COR-L47 (cell line): ENCODE data around the gene LASP1NB.
"Not testable (repeated sequence)": the region's sequence is repeated elsewhere in the genome, so short reads cannot be mapped to it uniquely, and the experiment has no call there.

Experiments
- DNase-seq: peaks from one replicate; lab custom pipeline; 2025; lab: John Stamatoyannopoulos, UW

Gene LASP1NB

DNA sequence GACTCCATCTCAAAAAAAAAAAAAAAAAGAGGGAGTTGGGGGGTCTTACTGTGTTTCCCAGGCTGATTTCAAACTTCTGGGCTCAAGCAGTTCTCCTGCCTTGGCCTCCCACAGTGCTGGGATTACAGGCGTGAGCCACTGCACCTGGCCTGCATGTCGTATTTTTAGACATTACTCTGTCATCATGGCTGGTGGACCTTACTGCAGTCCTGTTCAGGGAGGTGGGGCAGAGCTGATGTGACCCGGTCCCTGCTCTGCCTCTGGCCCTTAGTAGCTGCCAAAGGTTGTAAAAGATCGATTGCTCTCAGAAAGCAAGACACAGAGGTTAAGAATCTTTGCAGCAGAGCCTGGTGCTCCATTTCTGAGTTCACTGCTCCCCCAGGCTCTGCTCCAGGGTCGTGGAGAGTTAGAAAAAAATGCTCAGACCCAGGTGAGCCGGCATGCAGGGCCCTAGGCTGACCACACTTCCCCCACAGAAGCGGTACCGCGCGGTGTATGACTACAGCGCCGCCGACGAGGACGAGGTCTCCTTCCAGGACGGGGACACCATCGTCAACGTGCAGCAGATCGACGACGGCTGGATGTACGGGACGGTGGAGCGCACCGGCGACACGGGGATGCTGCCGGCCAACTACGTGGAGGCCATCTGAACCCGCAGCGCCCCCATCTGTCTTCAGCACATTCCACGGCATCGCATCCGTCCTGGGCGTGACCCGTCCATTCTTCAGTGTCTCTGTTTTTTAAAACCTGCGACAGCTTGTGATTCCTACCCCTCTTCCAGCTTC, 7.1 kb upstream of the LASP1NB start:
- no peak for DNase-seq

GRCh38 chr17:38918916-38919315, 6.5 kb upstream of the LASP1NB start:
- DNase-seq, result no peak

DNA sequence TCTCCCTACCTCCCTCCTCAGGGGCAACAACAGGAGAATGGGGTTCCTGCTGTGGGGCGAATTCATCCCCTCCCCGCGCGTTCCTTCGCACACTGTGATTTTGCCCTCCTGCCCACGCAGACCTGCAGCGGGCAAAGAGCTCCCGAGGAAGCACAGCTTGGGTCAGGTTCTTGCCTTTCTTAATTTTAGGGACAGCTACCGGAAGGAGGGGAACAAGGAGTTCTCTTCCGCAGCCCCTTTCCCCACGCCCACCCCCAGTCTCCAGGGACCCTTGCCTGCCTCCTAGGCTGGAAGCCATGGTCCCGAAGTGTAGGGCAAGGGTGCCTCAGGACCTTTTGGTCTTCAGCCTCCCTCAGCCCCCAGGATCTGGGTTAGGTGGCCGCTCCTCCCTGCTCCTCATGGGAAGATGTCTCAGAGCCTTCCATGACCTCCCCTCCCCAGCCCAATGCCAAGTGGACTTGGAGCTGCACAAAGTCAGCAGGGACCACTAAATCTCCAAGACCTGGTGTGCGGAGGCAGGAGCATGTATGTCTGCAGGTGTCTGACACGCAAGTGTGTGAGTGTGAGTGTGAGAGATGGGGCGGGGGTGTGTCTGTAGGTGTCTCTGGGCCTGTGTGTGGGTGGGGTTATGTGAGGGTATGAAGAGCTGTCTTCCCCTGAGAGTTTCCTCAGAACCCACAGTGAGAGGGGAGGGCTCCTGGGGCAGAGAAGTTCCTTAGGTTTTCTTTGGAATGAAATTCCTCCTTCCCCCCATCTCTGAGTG, 5.9 kb upstream of the LASP1NB start:
- DNase-seq, result no peak

DNA sequence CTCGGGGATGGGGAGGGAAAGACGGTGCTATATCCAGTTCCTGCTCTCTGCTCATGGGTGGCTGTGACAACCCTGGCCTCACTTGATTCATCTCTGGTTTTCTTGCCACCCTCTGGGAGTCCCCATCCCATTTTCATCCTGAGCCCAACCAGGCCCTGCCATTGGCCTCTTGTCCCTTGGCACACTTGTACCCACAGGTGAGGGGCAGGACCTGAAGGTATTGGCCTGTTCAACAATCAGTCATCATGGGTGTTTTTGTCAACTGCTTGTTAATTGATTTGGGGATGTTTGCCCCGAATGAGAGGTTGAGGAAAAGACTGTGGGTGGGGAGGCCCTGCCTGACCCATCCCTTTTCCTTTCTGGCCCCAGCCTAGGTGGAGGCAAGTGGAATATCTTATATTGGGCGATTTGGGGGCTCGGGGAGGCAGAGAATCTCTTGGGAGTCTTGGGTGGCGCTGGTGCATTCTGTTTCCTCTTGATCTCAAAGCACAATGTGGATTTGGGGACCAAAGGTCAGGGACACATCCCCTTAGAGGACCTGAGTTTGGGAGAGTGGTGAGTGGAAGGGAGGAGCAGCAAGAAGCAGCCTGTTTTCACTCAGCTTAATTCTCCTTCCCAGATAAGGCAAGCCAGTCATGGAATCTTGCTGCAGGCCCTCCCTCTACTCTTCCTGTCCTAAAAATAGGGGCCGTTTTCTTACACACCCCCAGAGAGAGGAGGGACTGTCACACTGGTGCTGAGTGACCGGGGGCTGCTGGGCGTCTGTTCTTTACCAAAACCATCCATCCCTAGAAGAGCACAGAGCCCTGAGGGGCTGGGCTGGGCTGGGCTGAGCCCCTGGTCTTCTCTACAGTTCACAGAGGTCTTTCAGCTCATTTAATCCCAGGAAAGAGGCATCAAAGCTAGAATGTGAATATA, 4.8 kb upstream of the LASP1NB start:
- DNase-seq, result no peak

DNA sequence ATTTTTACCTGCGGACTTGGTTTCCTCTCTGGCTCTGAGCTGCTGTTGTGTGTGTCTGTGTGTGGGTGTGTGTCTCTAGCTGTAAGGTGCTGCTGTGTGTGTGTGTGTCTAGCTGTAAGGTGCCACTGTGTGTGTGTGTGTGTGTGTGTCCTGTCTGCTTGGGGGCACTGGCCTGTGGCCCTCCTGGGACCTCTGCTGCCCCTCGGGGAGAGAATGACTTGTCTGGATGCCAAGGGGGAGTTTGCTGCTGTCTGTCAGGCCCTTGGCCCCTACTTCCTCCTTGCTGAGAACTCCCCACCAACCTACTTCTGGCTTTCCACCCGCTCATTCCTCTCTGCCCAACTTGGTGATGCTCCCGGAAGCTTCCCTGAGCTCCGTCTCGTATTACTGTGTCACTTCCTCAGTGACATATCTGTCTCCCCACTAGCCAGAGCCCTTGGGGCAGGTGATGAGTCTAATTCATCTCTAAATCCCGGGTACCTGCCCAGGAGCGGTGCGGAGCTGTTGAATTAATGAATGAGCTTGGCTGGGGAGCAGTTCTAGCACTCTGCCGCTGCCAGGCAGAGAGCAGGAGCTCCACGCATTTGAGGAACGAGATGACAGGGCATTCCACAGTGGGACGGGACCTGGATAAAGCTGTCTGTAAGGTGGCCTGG, 3.5 kb upstream of the LASP1NB start:
- DNase-seq, result no peak

DNA sequence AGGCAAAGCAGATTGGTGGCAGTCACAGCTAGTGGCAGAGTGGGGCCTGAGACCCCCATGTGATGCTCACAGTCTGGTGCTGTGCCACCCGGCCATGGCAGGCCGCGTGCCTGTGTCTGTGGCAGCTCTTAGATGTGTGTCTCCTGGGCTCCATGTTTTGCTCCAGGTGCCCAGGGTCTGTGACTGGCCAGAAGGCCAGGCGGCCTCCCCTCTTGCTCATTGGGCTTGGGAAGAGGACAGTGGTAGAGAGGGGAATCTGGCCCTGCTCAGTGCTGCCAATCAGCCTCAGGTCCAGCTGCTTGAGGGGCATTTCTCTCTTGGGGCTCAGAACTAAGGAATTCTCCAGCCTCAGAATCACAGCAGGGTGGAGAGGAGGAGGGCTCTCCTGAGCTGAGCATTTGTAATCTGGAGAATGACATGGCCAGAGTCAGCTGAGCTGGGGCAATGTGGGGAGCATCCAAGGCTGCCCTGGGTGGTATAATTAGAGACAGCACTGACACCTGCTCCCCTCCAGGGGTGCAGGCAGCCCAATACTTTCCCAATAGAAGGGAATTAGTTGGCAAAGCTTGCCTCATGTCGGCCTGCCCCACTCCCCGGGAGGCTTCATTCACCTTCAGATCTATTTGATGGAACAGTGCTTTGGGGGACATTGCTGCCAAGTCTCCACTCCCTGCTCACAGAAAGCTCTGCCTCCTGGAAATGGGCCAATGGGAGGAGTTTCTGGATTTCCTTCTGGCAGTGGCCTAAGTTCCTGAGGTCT, 2.7 kb upstream of the LASP1NB start:
- peak; percentile 85 for DNase-seq

GRCh38 chr17:38926293-38927070, 1.1 kb downstream of the LASP1NB start:
- no peak for DNase-seq

GRCh38 chr17:38930782-38931181, 5.4 kb downstream of the LASP1NB start:
- DNase-seq, result not testable (repeated sequence)

DNA sequence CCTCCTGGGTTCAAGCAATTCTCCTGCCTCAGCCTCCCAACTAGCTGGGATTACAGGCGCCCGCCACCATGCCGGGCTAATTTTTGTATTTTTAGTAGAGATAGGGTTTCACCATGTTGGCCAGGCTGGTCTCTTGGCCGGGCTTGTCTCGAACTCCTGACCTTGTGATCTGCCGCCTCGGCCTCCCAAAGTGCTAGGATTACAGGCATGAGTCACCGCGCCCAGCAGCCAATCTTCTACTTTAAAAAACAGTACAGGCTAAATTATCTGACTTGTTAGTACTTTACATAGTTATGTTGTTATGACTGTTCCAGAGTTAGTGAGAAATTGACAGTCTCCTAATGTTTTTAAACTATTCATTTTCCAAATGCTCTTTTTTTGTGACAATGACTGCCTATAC, 8.5 kb downstream of the LASP1NB start:
- DNase-seq, result not testable (repeated sequence)

- no peak for DNase-seq
These were observed 14.6 kb downstream of the LASP1NB start for GRCh38 chr17:38939987-38940386.

DNA sequence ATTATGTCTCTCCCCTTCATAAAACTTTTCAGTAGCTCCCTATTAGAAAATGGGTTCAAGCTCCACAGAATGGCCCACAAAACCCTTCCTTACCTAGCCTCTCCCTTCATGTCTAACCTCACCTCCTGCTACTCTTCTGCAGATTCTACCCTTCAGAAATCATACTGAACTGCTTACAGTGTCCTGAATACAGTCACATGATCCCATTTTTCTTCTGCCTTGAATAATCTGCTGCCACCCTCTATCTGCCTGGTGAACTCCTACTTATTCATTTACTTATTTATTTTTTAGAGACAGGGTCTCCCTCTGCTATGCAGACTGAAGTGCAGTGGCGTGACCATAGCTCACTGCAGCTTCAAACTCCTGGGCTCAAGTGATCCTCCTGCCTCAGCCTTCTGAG, 15.0 kb downstream of the LASP1NB start:
- no peak for DNase-seq

DNA sequence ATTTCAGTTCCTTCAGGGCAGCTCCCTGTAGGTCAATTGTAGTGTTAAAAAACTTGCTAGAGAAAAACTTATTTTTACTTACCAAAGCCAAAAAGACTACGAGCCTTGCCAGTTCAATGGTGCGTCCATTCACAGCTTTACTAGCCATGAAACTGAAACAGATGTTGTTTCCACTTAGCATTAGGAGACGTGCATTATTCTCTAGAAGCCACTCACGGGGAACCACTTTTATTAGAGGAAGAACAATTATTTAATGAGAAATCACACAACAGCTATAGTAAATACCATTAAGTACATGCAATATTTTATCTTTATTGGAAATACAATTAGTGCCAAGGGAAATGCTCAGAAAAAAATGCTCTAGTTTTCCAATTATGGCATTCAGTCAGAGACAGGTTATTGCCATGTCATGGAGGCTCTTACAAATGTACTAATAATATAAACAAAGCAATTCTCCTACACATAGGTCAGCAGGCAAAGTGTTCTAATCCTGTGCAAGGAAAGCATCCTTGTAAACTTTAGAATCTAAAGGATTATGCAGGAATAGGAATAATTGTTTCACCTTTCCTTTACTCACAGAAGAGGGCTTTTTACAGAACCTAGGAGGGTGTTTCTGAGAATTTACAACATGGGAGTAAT, 17.4 kb downstream of the LASP1NB start:
- no peak for DNase-seq

GRCh38 chr17:38943607-38944006, 18.2 kb downstream of the LASP1NB start:
- no peak for DNase-seq

- DNase-seq, result no peak
These were observed 21.8 kb downstream of the LASP1NB start for GRCh38 chr17:38947189-38947588.

DNA sequence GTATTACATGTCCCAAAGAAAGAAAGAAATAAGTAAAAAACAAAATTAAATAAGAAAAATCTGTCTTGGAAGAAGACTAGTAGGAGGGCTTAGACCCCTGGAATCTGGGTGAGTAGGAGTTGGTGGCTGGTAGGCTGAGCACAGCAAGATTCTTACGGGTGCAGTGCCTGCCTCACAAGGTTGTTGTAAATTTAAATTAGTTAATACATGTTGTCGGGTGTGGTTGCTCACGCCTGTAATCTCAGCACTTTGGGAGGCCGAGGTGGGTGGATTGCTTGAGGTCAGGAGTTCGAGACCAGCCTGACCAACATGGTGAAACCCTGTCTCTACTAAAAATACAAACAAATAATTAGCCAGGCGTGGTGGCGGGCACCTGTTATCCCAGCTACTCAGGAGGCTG, 28.4 kb downstream of the LASP1NB start:
- DNase-seq, result not testable (repeated sequence)

DNA sequence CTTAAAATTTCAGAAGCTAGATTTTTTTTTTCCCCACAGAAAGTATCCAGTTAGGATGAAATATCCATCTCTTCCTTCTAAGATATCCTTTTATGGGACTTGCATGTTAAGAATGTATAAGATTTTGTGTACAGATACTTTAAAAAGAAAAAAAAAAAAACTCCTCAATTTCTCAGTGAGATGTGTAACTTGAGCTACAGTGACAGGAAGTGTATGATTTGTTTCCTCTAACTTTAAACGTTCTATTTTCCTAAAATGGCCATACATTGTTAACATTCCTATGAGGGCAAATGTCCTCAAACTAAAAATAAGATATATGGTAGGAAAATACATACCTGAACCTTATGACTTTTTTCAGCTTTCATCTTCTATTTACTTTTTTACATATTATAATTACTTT, 32.9 kb downstream of the LASP1NB start:
- no peak for DNase-seq

DNA sequence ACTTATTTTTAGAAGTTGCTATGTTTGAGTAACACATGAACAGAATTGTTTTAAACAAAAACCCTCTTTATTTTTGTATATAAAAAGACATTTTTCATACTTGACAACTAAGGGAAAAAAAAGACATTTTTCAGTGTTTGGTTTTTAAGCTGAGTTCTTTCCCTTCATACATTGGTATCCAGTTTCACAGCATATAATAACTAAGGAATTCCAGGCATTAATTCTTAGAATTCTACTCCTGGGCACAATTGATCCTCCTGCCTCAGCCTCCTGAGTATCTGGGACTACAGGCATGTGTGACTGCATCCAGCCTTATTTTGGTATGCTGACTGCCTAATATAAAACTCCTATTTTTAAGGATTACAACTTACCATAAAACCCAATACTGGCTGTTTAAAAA, 33.3 kb downstream of the LASP1NB start:
- DNase-seq, result no peak

DNA sequence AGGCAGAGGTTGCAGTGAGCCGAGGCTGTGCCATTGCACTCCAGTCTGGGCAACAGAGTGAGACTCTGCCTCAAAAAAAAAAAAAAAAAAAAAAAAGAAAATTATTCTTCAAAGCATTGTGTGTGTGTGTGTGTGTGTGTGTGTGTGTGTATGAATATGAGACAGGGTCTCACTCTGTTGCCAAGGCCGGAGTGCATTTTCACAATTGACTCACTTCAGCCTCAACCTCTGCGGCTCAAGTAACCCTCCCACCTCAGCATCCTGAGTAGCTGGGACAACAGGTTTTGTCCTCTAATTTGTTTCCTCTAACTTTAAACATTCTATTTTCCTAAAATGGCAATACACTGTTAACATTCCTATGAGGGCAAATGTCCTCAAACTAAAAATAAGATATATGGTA, 34.1 kb downstream of the LASP1NB start:
- DNase-seq, result no peak

DNA sequence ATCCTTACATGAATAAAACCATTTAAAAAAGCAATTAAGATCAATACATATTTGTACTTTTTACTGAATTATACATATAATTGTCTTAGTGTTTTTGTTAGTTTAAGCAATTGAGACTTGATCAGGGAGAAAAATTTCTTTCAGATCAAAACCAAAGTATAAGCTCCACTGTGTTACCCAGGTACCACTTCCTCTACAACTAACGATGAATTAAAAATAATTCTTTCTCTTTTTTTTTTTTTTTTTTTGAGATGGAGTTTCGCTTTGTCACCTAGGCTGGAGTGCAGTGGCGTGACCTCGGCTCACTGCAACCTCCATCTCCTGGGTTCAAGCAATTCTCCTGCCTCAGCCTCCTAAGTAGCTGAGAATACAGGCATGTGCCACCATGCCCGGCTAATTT, 35.0 kb downstream of the LASP1NB start:
- no peak for DNase-seq

DNA sequence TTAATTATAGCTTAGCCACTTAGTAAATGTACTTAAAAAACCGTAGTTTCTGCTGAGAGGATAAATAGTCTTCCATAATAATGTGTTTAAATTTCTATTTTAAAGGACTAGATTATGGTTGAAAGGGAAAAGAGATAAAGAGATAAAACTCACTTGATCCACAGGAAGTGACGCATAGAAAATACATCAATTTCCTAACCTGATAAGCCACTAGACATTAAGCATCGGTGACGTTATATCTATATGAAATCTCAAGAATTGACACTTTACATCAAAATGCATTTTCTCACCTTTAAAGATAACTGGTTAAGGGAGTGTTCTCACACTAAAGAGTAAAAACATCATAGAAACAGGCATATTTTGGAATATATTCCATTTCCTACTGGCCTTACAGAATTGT, 36.0 kb downstream of the LASP1NB start:
- DNase-seq, result no peak
